ENCODE results near the gene MOB4. TPM values are rescaled to one million over a fixed set of nuclear protein-coding genes. Genes with fewer than 3 reads are reported as not detected.

The MOB4 gene
- total RNA-seq, 1 donor from 2014 or later, result 30.4 TPM

DNA sequence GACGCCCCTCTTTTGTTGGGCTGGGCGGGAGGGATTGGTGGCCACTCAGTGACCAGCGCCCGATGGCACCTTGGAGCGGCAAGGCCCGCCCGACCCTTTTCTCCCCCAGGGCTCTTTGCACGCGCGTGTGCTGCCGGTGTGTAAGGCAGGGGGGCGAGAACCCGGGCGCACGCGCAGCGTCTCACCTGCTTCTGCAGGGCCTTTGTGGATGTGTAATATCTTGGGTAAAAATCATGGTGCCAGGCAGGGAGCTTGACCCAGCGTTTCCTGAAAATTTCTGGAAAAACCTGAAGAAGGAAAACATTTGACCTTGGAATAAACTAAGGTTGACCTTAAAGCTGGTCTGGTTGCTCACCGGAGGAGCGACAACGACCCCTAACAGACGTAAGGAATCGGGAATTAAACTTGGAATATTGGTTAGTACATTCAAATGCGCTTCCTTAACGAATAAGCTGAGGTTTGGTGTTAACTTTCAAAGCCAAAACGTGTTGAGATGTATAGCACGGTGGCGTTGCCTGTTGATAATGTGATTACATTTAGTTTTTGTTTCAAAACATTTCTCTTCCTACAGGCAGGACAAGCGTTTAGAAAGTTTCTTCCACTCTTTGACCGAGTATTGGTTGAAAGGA lies 15.2 kb upstream of the MOB4 start:
- no peak for FAIRE-seq
- H3K4me3 ChIP-seq (ENCODE audit: insufficient read depth, low read depth, low read length), result peak overlapping the region; percentile 87
- H4K20me1 ChIP-seq (ENCODE audit: insufficient read depth, low read length), result peaks cover 51% of the 10 kb centered on the region
- peak overlapping the region; percentile 89 for H3K27ac ChIP-seq (ENCODE audit: low read depth, low read length)
- Mint-ChIP-seq H3K9me3 (ENCODE audit: unreplicated experiment) (no peaks in the 10 kb centered on the region), H3K36me3 (ENCODE audit: low read depth, unreplicated experiment) (peaks cover 13% of the 10 kb centered on the region), H3K4me3 (ENCODE audit: unreplicated experiment) (peak overlapping the region; percentile 95), H3K27me3 (ENCODE audit: low read depth, unreplicated experiment) (no peaks in the 10 kb centered on the region), H3K4me1 (ENCODE audit: low read depth, unreplicated experiment) (peaks cover 34% of the 10 kb centered on the region), H3K27ac (ENCODE audit: unreplicated experiment) (peak overlapping the region; percentile 80)
- DNase-seq (ENCODE audit: low read depth), result peak; percentile 2
- H3K36me3 ChIP-seq (ENCODE audit: insufficient read depth, low read length), result peaks cover 35% of the 10 kb centered on the region
- H3K79me2 ChIP-seq (ENCODE audit: insufficient read depth, low read length), result peaks cover 78% of the 10 kb centered on the region
- H3K9ac ChIP-seq (ENCODE audit: low read length), result peak overlapping the region; percentile 87
- H3K4me1 ChIP-seq (ENCODE audit: insufficient read depth, low read length), result peaks cover 10% of the 10 kb centered on the region
- no peak for TF ChIP-seq EZH2 (IDR thresholded peaks at IDR 0.05; ENCODE audit: insufficient read depth, low read length)
- TF ChIP-seq, protein P1, sequence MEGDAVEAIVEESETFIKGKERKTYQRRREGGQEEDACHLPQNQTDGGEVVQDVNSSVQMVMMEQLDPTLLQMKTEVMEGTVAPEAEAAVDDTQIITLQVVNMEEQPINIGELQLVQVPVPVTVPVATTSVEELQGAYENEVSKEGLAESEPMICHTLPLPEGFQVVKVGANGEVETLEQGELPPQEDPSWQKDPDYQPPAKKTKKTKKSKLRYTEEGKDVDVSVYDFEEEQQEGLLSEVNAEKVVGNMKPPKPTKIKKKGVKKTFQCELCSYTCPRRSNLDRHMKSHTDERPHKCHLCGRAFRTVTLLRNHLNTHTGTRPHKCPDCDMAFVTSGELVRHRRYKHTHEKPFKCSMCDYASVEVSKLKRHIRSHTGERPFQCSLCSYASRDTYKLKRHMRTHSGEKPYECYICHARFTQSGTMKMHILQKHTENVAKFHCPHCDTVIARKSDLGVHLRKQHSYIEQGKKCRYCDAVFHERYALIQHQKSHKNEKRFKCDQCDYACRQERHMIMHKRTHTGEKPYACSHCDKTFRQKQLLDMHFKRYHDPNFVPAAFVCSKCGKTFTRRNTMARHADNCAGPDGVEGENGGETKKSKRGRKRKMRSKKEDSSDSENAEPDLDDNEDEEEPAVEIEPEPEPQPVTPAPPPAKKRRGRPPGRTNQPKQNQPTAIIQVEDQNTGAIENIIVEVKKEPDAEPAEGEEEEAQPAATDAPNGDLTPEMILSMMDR (IDR thresholded peaks at IDR 0.05; ENCODE audit: insufficient read depth, low read depth, low read length), result no peak
- no peaks in the 10 kb centered on the region for H3K9me3 ChIP-seq (ENCODE audit: insufficient read depth, low read depth, low read length)
- peak overlapping the region; percentile 20 for H2AFZ ChIP-seq (ENCODE audit: low read depth, low read length)
- H3K4me2 ChIP-seq (ENCODE audit: low read length), result peak overlapping the region; percentile 85
- no peaks in the 10 kb centered on the region for H3K27me3 ChIP-seq (ENCODE audit: insufficient read depth, low read length)

DNA sequence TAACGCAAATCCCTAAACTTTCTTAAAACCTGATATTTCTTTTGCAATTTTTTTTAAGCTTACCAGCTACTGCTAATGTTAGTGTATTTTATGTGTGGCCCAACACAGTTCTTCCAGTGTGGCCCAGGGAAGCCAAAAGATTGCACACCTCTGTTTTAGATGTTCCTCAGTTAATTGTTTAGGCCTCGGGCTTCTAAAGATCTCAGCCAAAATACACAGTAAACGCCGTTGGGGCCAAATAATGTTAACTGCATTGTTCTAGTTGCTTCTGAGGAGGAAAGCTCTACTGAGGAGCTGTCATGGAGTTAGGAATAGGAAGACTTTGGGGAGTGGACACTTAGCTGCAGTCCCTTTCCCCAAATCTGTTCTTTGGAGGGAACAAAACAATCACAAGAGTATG lies 13.7 kb upstream of the MOB4 start:
- peaks cover 19% of the 10 kb centered on the region for H3K4me1 Mint-ChIP-seq (ENCODE audit: low read depth, unreplicated experiment)
- H3K36me3 ChIP-seq (ENCODE audit: insufficient read depth, low read length), result peaks cover 23% of the 10 kb centered on the region
- H3K27ac ChIP-seq (ENCODE audit: low read depth, low read length), result no peak overlapping the region
- H3K27ac Mint-ChIP-seq (ENCODE audit: unreplicated experiment), result peak overlapping the region; percentile 63
- H3K4me3 Mint-ChIP-seq (ENCODE audit: unreplicated experiment), result peak overlapping the region; percentile 95
- H3K9ac ChIP-seq (ENCODE audit: low read length), result no peak overlapping the region
- no peak overlapping the region for H2AFZ ChIP-seq (ENCODE audit: low read depth, low read length)
- peaks cover 6% of the 10 kb centered on the region for H3K36me3 Mint-ChIP-seq (ENCODE audit: low read depth, unreplicated experiment)
- peaks cover 10% of the 10 kb centered on the region for H3K4me1 ChIP-seq (ENCODE audit: insufficient read depth, low read length)
- peaks cover 35% of the 10 kb centered on the region for H4K20me1 ChIP-seq (ENCODE audit: insufficient read depth, low read length)
- FAIRE-seq (no peak), DNase-seq (ENCODE audit: low read depth) (no peak)
- no peaks in the 10 kb centered on the region for H3K27me3 ChIP-seq (ENCODE audit: insufficient read depth, low read length)
- TF ChIP-seq, protein P1 (IDR thresholded peaks at IDR 0.05; ENCODE audit: insufficient read depth, low read depth, low read length), result no peak
- TF ChIP-seq EZH2 (IDR thresholded peaks at IDR 0.05; ENCODE audit: insufficient read depth, low read length), result no peak
- H3K4me3 ChIP-seq (ENCODE audit: insufficient read depth, low read depth, low read length), result peak overlapping the region; percentile 29
- no peaks in the 10 kb centered on the region for H3K9me3 Mint-ChIP-seq (ENCODE audit: unreplicated experiment)
- H3K27me3 Mint-ChIP-seq (ENCODE audit: low read depth, unreplicated experiment), result no peaks in the 10 kb centered on the region
- peak overlapping the region; percentile 85 for H3K4me2 ChIP-seq (ENCODE audit: low read length)
- H3K79me2 ChIP-seq (ENCODE audit: insufficient read depth, low read length), result peaks cover 62% of the 10 kb centered on the region
- H3K9me3 ChIP-seq (ENCODE audit: insufficient read depth, low read depth, low read length), result no peaks in the 10 kb centered on the region

DNA sequence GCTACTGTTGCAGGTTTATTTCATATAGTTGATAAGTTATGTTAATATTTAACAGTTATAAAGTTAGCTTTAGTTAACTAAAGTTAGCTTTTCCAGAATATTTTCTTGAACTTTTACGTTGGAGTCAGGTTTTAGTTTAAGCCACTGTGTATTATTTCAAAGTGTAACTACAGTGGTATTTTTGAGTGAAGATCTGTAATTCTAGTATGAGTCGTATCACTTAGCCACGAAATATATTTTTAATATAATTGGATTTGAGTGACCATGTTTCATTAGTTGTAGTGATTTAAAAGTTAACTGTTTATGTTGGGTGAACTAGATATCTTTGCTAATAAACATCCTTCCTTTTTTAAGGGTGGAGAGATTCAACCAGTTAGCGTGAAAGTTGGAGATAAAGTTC lies 13.2 kb upstream of the MOB4 start:
- H3K27ac Mint-ChIP-seq (ENCODE audit: unreplicated experiment), result peak overlapping the region; percentile 63

More for the DNA sequence above, 13.2 kb upstream of the MOB4 start:
- H3K4me3 Mint-ChIP-seq (ENCODE audit: unreplicated experiment), result no peak overlapping the region
- Histone ChIP-seq H3K9me3 (ENCODE audit: insufficient read depth, low read depth, low read length) (no peaks in the 10 kb centered on the region), H4K20me1 (ENCODE audit: insufficient read depth, low read length) (peaks cover 30% of the 10 kb centered on the region), H3K36me3 (ENCODE audit: insufficient read depth, low read length) (peaks cover 23% of the 10 kb centered on the region), H3K9ac (ENCODE audit: low read length) (no peak overlapping the region), H3K79me2 (ENCODE audit: insufficient read depth, low read length) (peaks cover 58% of the 10 kb centered on the region), H3K27ac (ENCODE audit: low read depth, low read length) (no peak overlapping the region), H3K4me3 (ENCODE audit: insufficient read depth, low read depth, low read length) (no peak overlapping the region), H3K27me3 (ENCODE audit: insufficient read depth, low read length) (no peaks in the 10 kb centered on the region), H3K4me2 (ENCODE audit: low read length) (no peak overlapping the region), H2AFZ (ENCODE audit: low read depth, low read length) (no peak overlapping the region), H3K4me1 (ENCODE audit: insufficient read depth, low read length) (peaks cover 9% of the 10 kb centered on the region)
- FAIRE-seq, result no peak
- H3K9me3 Mint-ChIP-seq (ENCODE audit: unreplicated experiment), result no peaks in the 10 kb centered on the region
- no peaks in the 10 kb centered on the region for H3K27me3 Mint-ChIP-seq (ENCODE audit: low read depth, unreplicated experiment)
- DNase-seq (ENCODE audit: low read depth), result no peak
- peaks cover 14% of the 10 kb centered on the region for H3K4me1 Mint-ChIP-seq (ENCODE audit: low read depth, unreplicated experiment)
- H3K36me3 Mint-ChIP-seq (ENCODE audit: low read depth, unreplicated experiment), result peaks cover 5% of the 10 kb centered on the region
- TF ChIP-seq, protein P1 (IDR thresholded peaks at IDR 0.05; ENCODE audit: insufficient read depth, low read depth, low read length), result no peak
- TF ChIP-seq EZH2 (IDR thresholded peaks at IDR 0.05; ENCODE audit: insufficient read depth, low read length), result no peak
